Type B pancreatic cell (in vitro differentiated cells): ENCODE data around the gene BRD9. TPM values are rescaled to one million over a fixed set of nuclear protein-coding genes. Genes with fewer than 3 reads are reported as not detected.

Source experiments
- DNase-seq: peaks from one replicate; pipeline ENCODE4 v3.0.0; 2021; ENCODE audit warnings: mixed read lengths; ENCODE audit not compliant: unreplicated experiment; ENCODE audit errors: extremely low spot score
- H3K27ac Mint-ChIP-seq: 2 replicates; pipeline ENCODE4 v1.8.0; 2021; ENCODE audit warnings: mild to moderate bottlenecking, mixed read lengths
- H3K27me3 Mint-ChIP-seq: 2 replicates; pipeline ENCODE4 v1.8.0; 2021; ENCODE audit warnings: mixed read lengths
- H3K36me3 Mint-ChIP-seq: 2 replicates; pipeline ENCODE4 v1.8.0; 2021; ENCODE audit warnings: mixed read lengths
- H3K4me1 Mint-ChIP-seq: one replicate; pipeline ENCODE4 v1.8.0; 2021; ENCODE audit warnings: mixed read lengths; ENCODE audit not compliant: unreplicated experiment
- H3K4me3 Mint-ChIP-seq: 2 replicates; pipeline ENCODE4 v1.8.0; 2021; ENCODE audit warnings: mild to moderate bottlenecking, mixed read lengths
- H3K9me3 Mint-ChIP-seq: 2 replicates; pipeline ENCODE4 v1.8.0; 2021; ENCODE audit warnings: mixed read lengths
- total RNA-seq: library from RNA; stranded (reverse); gene quantifications from 2 replicates; pipeline ENCODE4 v1.2.1, GENCODE V29; 2021; ENCODE audit warnings: low replicate concordance
- TF ChIP-seq, protein P1 (sequence below): fragments of 200-600 bp; sonication (generic); conservative IDR thresholded peaks from 2 replicates; pipeline ENCODE4 v1.5.0; 2021; ENCODE audit warnings: antibody characterized with exemption, mild to moderate bottlenecking

BRD9 gene
- total RNA-seq, 1 donor from 2014 or later: 55.6 TPM

DNA sequence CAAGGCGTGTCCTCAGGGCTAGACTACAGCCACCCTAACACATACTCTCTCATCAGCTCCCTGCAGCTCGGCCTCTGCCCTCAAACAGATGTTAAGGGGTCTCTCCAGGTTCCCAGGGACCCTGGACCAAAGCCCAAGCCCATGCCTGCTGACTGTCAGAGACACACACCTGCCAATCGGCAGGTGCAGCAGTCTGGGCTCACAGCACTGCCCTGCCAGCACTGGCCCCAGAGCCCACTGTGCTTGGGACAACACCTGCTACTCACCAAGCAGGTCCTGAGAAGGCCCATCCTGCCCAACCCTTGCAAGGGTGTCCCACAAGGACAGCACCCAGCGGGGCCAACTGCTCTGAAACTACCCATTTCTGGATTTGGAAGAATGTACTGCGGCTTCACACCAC is 21.6 kb downstream of the BRD9 start:
- no peak overlapping the region for H3K4me3 Mint-ChIP-seq
- H3K9me3 Mint-ChIP-seq: no peaks in the 10 kb centered on the region
- DNase-seq: no peak
- H3K27me3 Mint-ChIP-seq: no peaks in the 10 kb centered on the region
- TF ChIP-seq, protein P1, sequence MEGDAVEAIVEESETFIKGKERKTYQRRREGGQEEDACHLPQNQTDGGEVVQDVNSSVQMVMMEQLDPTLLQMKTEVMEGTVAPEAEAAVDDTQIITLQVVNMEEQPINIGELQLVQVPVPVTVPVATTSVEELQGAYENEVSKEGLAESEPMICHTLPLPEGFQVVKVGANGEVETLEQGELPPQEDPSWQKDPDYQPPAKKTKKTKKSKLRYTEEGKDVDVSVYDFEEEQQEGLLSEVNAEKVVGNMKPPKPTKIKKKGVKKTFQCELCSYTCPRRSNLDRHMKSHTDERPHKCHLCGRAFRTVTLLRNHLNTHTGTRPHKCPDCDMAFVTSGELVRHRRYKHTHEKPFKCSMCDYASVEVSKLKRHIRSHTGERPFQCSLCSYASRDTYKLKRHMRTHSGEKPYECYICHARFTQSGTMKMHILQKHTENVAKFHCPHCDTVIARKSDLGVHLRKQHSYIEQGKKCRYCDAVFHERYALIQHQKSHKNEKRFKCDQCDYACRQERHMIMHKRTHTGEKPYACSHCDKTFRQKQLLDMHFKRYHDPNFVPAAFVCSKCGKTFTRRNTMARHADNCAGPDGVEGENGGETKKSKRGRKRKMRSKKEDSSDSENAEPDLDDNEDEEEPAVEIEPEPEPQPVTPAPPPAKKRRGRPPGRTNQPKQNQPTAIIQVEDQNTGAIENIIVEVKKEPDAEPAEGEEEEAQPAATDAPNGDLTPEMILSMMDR: no peak
- H3K36me3 Mint-ChIP-seq: peaks cover 42% of the 10 kb centered on the region
- no peak overlapping the region for H3K27ac Mint-ChIP-seq
- H3K4me1 Mint-ChIP-seq: no peaks in the 10 kb centered on the region

DNA sequence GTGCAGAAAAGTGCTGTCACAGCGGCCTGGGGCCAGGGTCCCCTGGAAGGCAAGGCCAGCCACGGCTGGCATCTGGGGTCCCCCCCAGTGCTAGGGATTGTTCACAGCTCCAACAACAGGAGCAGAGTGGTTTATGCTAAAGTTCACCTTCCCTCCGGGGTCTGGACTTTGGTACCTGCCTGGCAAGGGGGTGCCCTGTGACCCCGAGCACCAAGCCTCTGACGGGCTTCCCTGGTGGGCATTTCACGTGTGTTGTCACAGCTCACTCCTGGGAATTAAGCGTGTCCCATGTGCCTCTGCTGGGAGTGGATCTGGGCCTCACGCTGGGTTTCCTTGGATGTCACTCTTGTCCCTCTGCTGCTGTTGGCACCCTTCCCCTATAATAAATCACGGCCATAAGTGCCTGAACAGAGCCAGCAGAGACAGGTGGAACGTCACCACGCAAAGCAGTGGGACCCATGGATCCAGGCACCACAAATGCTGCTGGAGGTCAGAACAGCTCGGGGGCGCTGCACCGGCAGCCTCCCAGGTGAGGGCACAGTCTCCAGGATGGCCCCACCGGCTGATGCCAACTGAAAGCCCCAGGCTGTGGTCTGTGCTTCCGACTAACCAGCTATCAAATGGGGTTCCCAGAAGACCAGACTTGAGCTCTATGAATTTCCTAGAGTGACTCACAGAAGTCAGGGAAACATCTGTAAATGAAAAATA is 24.0 kb downstream of the BRD9 start:
- Mint-ChIP-seq H3K36me3 (peaks cover 34% of the 10 kb centered on the region), H3K4me1 (no peaks in the 10 kb centered on the region), H3K9me3 (no peaks in the 10 kb centered on the region)

DNA sequence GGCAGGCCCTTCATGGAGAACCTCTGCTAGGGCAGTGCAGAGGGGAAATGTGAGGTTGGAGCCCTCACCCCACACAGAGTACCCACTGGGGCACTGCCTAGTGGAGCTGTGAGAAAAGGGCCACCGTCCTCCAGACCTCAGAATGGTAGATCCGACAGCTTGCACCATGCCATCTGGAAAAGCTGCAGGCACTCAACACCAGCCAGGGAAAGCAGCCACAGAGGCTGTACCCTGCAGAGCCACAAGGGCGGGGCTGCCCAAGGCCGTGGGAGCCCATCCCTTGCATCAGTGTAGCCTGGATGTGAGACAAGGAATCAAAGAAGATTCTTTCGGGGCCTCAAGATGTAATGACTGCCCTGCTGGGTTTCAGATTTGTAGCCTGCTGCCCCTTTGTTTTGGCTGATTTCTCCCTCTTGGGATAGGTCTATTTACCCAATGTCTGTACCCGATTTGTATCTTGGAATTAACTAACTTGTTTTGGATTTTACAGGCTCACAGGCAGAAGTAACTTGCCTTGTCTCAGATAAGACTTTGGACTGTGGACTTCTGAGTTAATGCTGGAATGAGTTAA is 25.2 kb downstream of the BRD9 start:
- Mint-ChIP-seq H3K4me1 (no peaks in the 10 kb centered on the region), H3K27me3 (no peaks in the 10 kb centered on the region), H3K9me3 (no peaks in the 10 kb centered on the region), H3K36me3 (peaks cover 29% of the 10 kb centered on the region), H3K4me3 (no peak overlapping the region), H3K27ac (no peak overlapping the region)
- TF ChIP-seq, protein P1: no peak
- no peak for DNase-seq

More for the DNA sequence above, 24.0 kb downstream of the BRD9 start:
- TF ChIP-seq, protein P1: no peak
- H3K27ac Mint-ChIP-seq: no peak overlapping the region
- DNase-seq: no peak
- no peaks in the 10 kb centered on the region for H3K27me3 Mint-ChIP-seq
- H3K4me3 Mint-ChIP-seq: no peak overlapping the region

DNA sequence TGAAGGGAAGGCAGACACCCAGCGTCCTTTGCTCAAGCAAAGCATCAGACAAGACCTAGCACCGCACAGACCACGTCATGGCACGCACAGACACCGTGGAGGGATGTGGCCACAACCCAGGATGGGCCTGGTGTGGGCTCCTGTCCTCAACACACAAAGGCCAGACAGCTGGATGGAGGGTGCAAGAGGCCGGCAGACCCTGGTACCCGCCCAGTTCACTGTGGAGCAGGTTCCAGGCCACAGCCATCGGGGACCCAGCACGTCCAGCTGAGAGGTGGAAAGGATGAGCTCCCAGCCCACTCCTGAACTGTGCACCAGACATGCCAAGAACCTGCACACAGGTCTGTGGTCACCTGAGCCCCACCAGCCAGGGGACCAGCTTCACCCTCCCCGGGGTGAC is 26.8 kb downstream of the BRD9 start:
- TF ChIP-seq, protein P1: no peak
- no peaks in the 10 kb centered on the region for H3K4me1 Mint-ChIP-seq
- no peaks in the 10 kb centered on the region for H3K27me3 Mint-ChIP-seq
- no peaks in the 10 kb centered on the region for H3K9me3 Mint-ChIP-seq
- no peak for DNase-seq
- peaks cover 24% of the 10 kb centered on the region for H3K36me3 Mint-ChIP-seq
- H3K27ac Mint-ChIP-seq: no peak overlapping the region
- no peak overlapping the region for H3K4me3 Mint-ChIP-seq

DNA sequence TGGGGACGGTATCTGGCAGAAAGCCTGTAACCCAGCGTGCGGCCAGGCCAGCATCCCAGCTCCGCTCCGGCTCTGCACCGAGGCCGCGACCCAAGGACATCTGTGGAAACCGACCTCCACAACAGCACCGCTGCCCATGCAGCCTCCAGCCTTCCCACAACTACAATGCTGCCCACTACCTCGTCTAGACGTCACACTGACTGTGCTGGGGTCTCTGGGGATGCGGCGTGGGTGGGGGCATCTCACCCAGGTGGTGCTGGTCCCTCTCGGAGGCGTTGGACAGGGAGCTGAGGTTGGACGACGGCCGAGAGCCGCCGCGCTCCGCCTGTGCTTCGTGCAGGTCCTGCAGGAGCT is 27.5 kb downstream of the BRD9 start:
- DNase-seq: no peak

More for the DNA sequence above, 27.5 kb downstream of the BRD9 start:
- no peaks in the 10 kb centered on the region for H3K27me3 Mint-ChIP-seq
- peaks cover 24% of the 10 kb centered on the region for H3K36me3 Mint-ChIP-seq
- H3K27ac Mint-ChIP-seq: no peak overlapping the region
- TF ChIP-seq, protein P1: no peak
- H3K4me1 Mint-ChIP-seq: no peaks in the 10 kb centered on the region
- H3K9me3 Mint-ChIP-seq: no peaks in the 10 kb centered on the region
- no peak overlapping the region for H3K4me3 Mint-ChIP-seq
